Measurements from ENCODE around the gene PTBP2. TPM values are rescaled to one million over a fixed set of nuclear protein-coding genes. Genes with fewer than 3 reads are reported as not detected.

The PTBP2 gene, protein sequence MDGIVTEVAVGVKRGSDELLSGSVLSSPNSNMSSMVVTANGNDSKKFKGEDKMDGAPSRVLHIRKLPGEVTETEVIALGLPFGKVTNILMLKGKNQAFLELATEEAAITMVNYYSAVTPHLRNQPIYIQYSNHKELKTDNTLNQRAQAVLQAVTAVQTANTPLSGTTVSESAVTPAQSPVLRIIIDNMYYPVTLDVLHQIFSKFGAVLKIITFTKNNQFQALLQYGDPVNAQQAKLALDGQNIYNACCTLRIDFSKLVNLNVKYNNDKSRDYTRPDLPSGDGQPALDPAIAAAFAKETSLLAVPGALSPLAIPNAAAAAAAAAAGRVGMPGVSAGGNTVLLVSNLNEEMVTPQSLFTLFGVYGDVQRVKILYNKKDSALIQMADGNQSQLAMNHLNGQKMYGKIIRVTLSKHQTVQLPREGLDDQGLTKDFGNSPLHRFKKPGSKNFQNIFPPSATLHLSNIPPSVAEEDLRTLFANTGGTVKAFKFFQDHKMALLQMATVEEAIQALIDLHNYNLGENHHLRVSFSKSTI
- total RNA-seq, result 12.7 and 45.4 TPM in 2 replicates

DNA sequence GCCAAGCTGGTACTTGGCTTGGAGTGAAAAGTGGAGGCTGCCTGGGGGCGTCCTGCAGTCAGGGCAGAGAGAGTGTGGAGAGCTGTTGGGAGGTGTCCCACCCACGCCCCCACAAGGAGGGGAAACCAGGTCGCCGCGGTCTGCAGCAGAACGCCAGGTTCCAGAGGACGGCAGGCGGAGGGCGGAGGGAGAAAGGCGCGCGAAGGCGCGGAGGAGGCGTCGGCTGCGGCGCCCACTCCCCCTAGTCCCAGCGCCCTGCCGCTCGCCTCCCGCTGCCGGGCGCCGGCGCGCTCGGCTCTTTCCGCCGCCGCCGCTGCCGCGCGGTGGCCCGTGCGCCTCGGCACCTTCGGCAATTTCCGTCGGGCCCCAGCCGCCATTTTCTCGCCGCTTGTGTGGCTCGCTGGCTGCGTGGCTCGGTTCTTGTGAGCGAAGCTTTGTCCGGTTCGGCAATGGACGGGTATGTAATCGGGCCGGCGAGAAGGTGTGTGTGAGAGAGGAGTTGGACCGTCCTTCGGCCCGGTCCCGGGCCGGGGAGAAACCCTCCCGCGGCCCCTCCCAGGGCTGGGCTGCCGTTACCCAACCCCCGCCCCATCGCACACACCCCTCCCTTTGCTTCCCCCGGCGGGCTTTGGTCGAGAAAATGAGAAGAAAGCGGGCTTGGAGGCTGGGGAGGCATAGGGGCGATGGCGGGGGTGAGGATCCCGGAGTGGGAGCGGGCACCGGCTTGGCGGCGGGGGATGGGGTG lies at the start of gene PTBP2:
PTBP2 (plus strand) TSS at position 369 of the 745 bp plus-strand sequence; CDS start at position 450, 81 bp downstream.

All from epithelial cell of alveolus of lung (primary cell).